ENCODE data around the gene FGGY. TPM values are rescaled to one million over a fixed set of nuclear protein-coding genes. Genes with fewer than 3 reads are reported as not detected.
"Not testable (repeated sequence)": the region's sequence is repeated elsewhere in the genome, so short reads cannot be mapped to it uniquely, and the experiment has no call there.

The FGGY gene
- total and polyA plus RNA-seq, 2 donors = 16.6 to 36.9 TPM

GRCh38 chr1:59294423-59294822 lies 2.5 kb upstream of the FGGY start:
- Histone ChIP-seq H3K36me3 (ENCODE audit: insufficient read depth) (no peaks in the 10 kb centered on the region), H3K4me3 (ENCODE audit: low read depth, low read length) (no peak overlapping the region), H3K27ac (ENCODE audit: low read depth) (no peak overlapping the region), H3K4me1 (ENCODE audit: insufficient read depth) (no peaks in the 10 kb centered on the region)
- 99% methylated on average over 4 of the region's 4 CpGs for WGBS
- DNase-seq (ENCODE audit: extremely low spot score) = no peak

GRCh38 chr1:59295618-59296017 lies 1.3 kb upstream of the FGGY start:
- peak overlapping the region; percentile 50 for H3K4me3 ChIP-seq (ENCODE audit: low read depth, low read length)
- WGBS = 44% methylated on average over 4 of the region's 4 CpGs
- no peaks in the 10 kb centered on the region for H3K4me1 ChIP-seq (ENCODE audit: insufficient read depth)
- no peak overlapping the region for H3K27ac ChIP-seq (ENCODE audit: low read depth)
- DNase-seq (ENCODE audit: extremely low spot score) = no peak
- H3K36me3 ChIP-seq (ENCODE audit: insufficient read depth) = no peaks in the 10 kb centered on the region

GRCh38 chr1:59298026-59298583 lies 1.2 kb downstream of the FGGY start:
- no peak for DNase-seq (ENCODE audit: extremely low spot score)
- Histone ChIP-seq H3K4me3 (ENCODE audit: low read depth, low read length) (no peak overlapping the region), H3K4me1 (ENCODE audit: insufficient read depth) (no peaks in the 10 kb centered on the region), H3K27ac (ENCODE audit: low read depth) (peak overlapping the region; percentile 11), H3K36me3 (ENCODE audit: insufficient read depth) (peaks cover 2% of the 10 kb centered on the region)
- WGBS = 59% methylated on average over 2 of the region's 2 CpGs

GRCh38 chr1:59298710-59299346 lies 1.9 kb downstream of the FGGY start:
- no peaks in the 10 kb centered on the region for H3K4me1 ChIP-seq (ENCODE audit: insufficient read depth)
- no peak for DNase-seq (ENCODE audit: extremely low spot score)
- 87% methylated on average over 6 of the region's 6 CpGs for WGBS
- peak overlapping the region; percentile 43 for H3K27ac ChIP-seq (ENCODE audit: low read depth)
- H3K4me3 ChIP-seq (ENCODE audit: low read depth, low read length) = no peak overlapping the region
- peaks cover 2% of the 10 kb centered on the region for H3K36me3 ChIP-seq (ENCODE audit: insufficient read depth)

- not testable (repeated sequence) for DNase-seq (ENCODE audit: extremely low spot score); H3K36me3 ChIP-seq (ENCODE audit: insufficient read depth); H3K4me3 ChIP-seq (ENCODE audit: low read depth, low read length); H3K4me1 ChIP-seq (ENCODE audit: insufficient read depth); H3K27ac ChIP-seq (ENCODE audit: low read depth)
- WGBS = 97% methylated on average over 11 of the region's 11 CpGs
Observed at GRCh38 chr1:59299670-59300069, 2.8 kb downstream of the FGGY start.

- Histone ChIP-seq H3K27ac (ENCODE audit: low read depth) (no peak overlapping the region), H3K4me1 (ENCODE audit: insufficient read depth) (no peaks in the 10 kb centered on the region), H3K36me3 (ENCODE audit: insufficient read depth) (peaks cover 2% of the 10 kb centered on the region), H3K4me3 (ENCODE audit: low read depth, low read length) (no peak overlapping the region)
- DNase-seq (ENCODE audit: extremely low spot score) = no peak
- 97% methylated on average over 1 of the region's 1 CpG for WGBS
Observed at GRCh38 chr1:59302297-59302696, 5.4 kb downstream of the FGGY start.

- H3K36me3 ChIP-seq (ENCODE audit: insufficient read depth) = peaks cover 2% of the 10 kb centered on the region
- no peak for DNase-seq (ENCODE audit: extremely low spot score)
- 92% methylated on average over 2 of the region's 2 CpGs for WGBS
- H3K4me3 ChIP-seq (ENCODE audit: low read depth, low read length) = no peak overlapping the region
- H3K4me1 ChIP-seq (ENCODE audit: insufficient read depth) = no peaks in the 10 kb centered on the region
- H3K27ac ChIP-seq (ENCODE audit: low read depth) = no peak overlapping the region
Observed at GRCh38 chr1:59302871-59303270, 6.0 kb downstream of the FGGY start.

- Histone ChIP-seq H3K27ac (ENCODE audit: low read depth) (no peak overlapping the region), H3K4me3 (ENCODE audit: low read depth, low read length) (no peak overlapping the region), H3K4me1 (ENCODE audit: insufficient read depth) (no peaks in the 10 kb centered on the region), H3K36me3 (ENCODE audit: insufficient read depth) (peaks cover 2% of the 10 kb centered on the region)
- DNase-seq (ENCODE audit: extremely low spot score) = no peak
Observed at GRCh38 chr1:59305188-59305587, 8.3 kb downstream of the FGGY start.

GRCh38 chr1:59307591-59307990 lies 10.7 kb downstream of the FGGY start:
- no peak for DNase-seq (ENCODE audit: extremely low spot score)
- H3K4me3 ChIP-seq (ENCODE audit: low read depth, low read length) = no peak overlapping the region
- no peaks in the 10 kb centered on the region for H3K4me1 ChIP-seq (ENCODE audit: insufficient read depth)
- H3K27ac ChIP-seq (ENCODE audit: low read depth) = no peak overlapping the region
- peaks cover 2% of the 10 kb centered on the region for H3K36me3 ChIP-seq (ENCODE audit: insufficient read depth)

GRCh38 chr1:59308839-59309238 lies 11.9 kb downstream of the FGGY start:
- H3K4me1 ChIP-seq (ENCODE audit: insufficient read depth) = no peaks in the 10 kb centered on the region
- no peak overlapping the region for H3K27ac ChIP-seq (ENCODE audit: low read depth)
- no peak for DNase-seq (ENCODE audit: extremely low spot score)
- no peak overlapping the region for H3K4me3 ChIP-seq (ENCODE audit: low read depth, low read length)
- H3K36me3 ChIP-seq (ENCODE audit: insufficient read depth) = no peaks in the 10 kb centered on the region

GRCh38 chr1:59309392-59309791 lies 12.5 kb downstream of the FGGY start:
- no peaks in the 10 kb centered on the region for H3K4me1 ChIP-seq (ENCODE audit: insufficient read depth)
- 97% methylated on average over 5 of the region's 5 CpGs for WGBS
- H3K36me3 ChIP-seq (ENCODE audit: insufficient read depth) = no peaks in the 10 kb centered on the region
- DNase-seq (ENCODE audit: extremely low spot score) = no peak
- H3K27ac ChIP-seq (ENCODE audit: low read depth) = no peak overlapping the region
- no peak overlapping the region for H3K4me3 ChIP-seq (ENCODE audit: low read depth, low read length)

GRCh38 chr1:59309795-59310548 lies 13.1 kb downstream of the FGGY start:
- H3K27ac ChIP-seq (ENCODE audit: low read depth) = no peak overlapping the region
- H3K36me3 ChIP-seq (ENCODE audit: insufficient read depth) = no peaks in the 10 kb centered on the region
- no peak for DNase-seq (ENCODE audit: extremely low spot score)
- no peak overlapping the region for H3K4me3 ChIP-seq (ENCODE audit: low read depth, low read length)
- no peaks in the 10 kb centered on the region for H3K4me1 ChIP-seq (ENCODE audit: insufficient read depth)
- WGBS = 68% methylated on average over 5 of the region's 5 CpGs

GRCh38 chr1:59310549-59311250 lies 13.8 kb downstream of the FGGY start:
- DNase-seq (ENCODE audit: extremely low spot score) = no peak
- WGBS = 89% methylated on average over 5 of the region's 5 CpGs
- Histone ChIP-seq H3K4me1 (ENCODE audit: insufficient read depth) (no peaks in the 10 kb centered on the region), H3K4me3 (ENCODE audit: low read depth, low read length) (no peak overlapping the region), H3K27ac (ENCODE audit: low read depth) (no peak overlapping the region), H3K36me3 (ENCODE audit: insufficient read depth) (no peaks in the 10 kb centered on the region)
